ENCODE results near the gene ZNF467.

Gene ZNF467

GRCh38 chr7:149759093-149759860 lies 14.1 kb downstream of the ZNF467 start (continued):
- no peak for TF ChIP-seq POU6F1 (CRISPR knock-in tag; IDR thresholded peaks at IDR 0.05; ENCODE audit: borderline replicate concordance, low read depth)
- no peak for TF ChIP-seq TCF4 (CRISPR knock-in tag; IDR thresholded peaks at IDR 0.05; ENCODE audit: borderline replicate concordance)
- no peak for TF ChIP-seq GLIS3 (CRISPR knock-in tag; IDR thresholded peaks at IDR 0.05)

GRCh38 chr7:149753375-149754233 lies 19.8 kb downstream of the ZNF467 start:
- TF ChIP-seq SNAI2 (CRISPR knock-in tag; IDR thresholded peaks at IDR 0.05) (no peak), ZFP30 (CRISPR knock-in tag; IDR thresholded peaks at IDR 0.05) (no peak), OSR1 (CRISPR knock-in tag; IDR thresholded peaks at IDR 0.05) (no peak), ZC3H10 (CRISPR knock-in tag; IDR thresholded peaks at IDR 0.05) (no peak), ZFP3 (CRISPR knock-in tag; IDR thresholded peaks at IDR 0.05) (no peak), CSRNP3 (CRISPR knock-in tag; IDR thresholded peaks at IDR 0.05) (no peak), TOX (CRISPR knock-in tag; IDR thresholded peaks at IDR 0.05; ENCODE audit: borderline replicate concordance) (no peak), CSDC2 (CRISPR knock-in tag; IDR thresholded peaks at IDR 0.05) (no peak), PPARA (CRISPR knock-in tag; IDR thresholded peaks at IDR 0.05; ENCODE audit: borderline replicate concordance) (no peak), POU6F1 (CRISPR knock-in tag; IDR thresholded peaks at IDR 0.05; ENCODE audit: borderline replicate concordance, low read depth) (no peak)
- peak; percentile 92 for ATAC-seq

GRCh38 chr7:149752646-149753045 lies 20.7 kb downstream of the ZNF467 start:
- TF ChIP-seq ZFP3 (CRISPR knock-in tag; IDR thresholded peaks at IDR 0.05) (no peak), OSR1 (CRISPR knock-in tag; IDR thresholded peaks at IDR 0.05) (no peak), PATZ1 (CRISPR knock-in tag; IDR thresholded peaks at IDR 0.05; ENCODE audit: borderline replicate concordance) (no peak), BACH2 (CRISPR knock-in tag; IDR thresholded peaks at IDR 0.05; ENCODE audit: borderline replicate concordance) (no peak), ZFP30 (CRISPR knock-in tag; IDR thresholded peaks at IDR 0.05) (no peak), TOX (CRISPR knock-in tag; IDR thresholded peaks at IDR 0.05; ENCODE audit: borderline replicate concordance) (no peak), TCF4 (CRISPR knock-in tag; IDR thresholded peaks at IDR 0.05; ENCODE audit: borderline replicate concordance) (no peak), CREB5 (CRISPR knock-in tag; IDR thresholded peaks at IDR 0.05; ENCODE audit: low read depth) (no peak), ZNF70 (CRISPR knock-in tag; IDR thresholded peaks at IDR 0.05) (no peak), ZNF565 (CRISPR knock-in tag; conservative IDR thresholded peaks at IDR 0.05; ENCODE audit: low read depth) (no peak), SNAI2 (CRISPR knock-in tag; IDR thresholded peaks at IDR 0.05) (no peak), GLIS3 (CRISPR knock-in tag; IDR thresholded peaks at IDR 0.05) (no peak), PPARA (CRISPR knock-in tag; IDR thresholded peaks at IDR 0.05; ENCODE audit: borderline replicate concordance) (no peak), ARNTL (CRISPR knock-in tag; IDR thresholded peaks at IDR 0.05; ENCODE audit: borderline replicate concordance, low read depth) (no peak), RARB (CRISPR knock-in tag; IDR thresholded peaks at IDR 0.05) (no peak), CSRNP3 (CRISPR knock-in tag; IDR thresholded peaks at IDR 0.05) (no peak), ZNF8 (CRISPR knock-in tag; IDR thresholded peaks at IDR 0.05) (no peak)
- ATAC-seq, result no peak

Measured in SK-N-SH treated with all-trans-retinoic acid at 6 μM for 48 hours (cell line).